Activated CD4-positive, alpha-beta memory T cell treated with anti-CD3 and anti-CD28 coated beads, Interleukin-2, amount 10 ng/mL, durations not matched to agents 7 days and 5 days (primary cell): Measurements from ENCODE around the gene UBE2D2. TPM values are rescaled to one million over a fixed set of nuclear protein-coding genes. Genes with fewer than 3 reads are reported as not detected.
"Not testable (repeated sequence)": the region's sequence is repeated elsewhere in the genome, so short reads cannot be mapped to it uniquely, and the experiment has no call there.

Experiments
- CTCF ChIA-PET: fragments of 350-600 bp; sonication (Branson Sonifier 250); formaldehyde crosslinking; loops from one replicate; lab custom pipeline; 2021; ENCODE audit warnings: antibody characterized with exemption, inconsistent platforms; lab: Charles Lee
- POLR2A ChIA-PET: fragments of 350-600 bp; sonication (Branson Sonifier 250); formaldehyde crosslinking; loops from one replicate; lab custom pipeline; 2021; ENCODE audit warnings: antibody characterized with exemption; lab: Charles Lee
- DNase-seq: peaks from one replicate; pipeline ENCODE4 v3.0.0-alpha.2; 2020
- H3K27ac Mint-ChIP-seq: one replicate; pipeline ENCODE4 v1.8.0; 2021; ENCODE audit warnings: mild to moderate bottlenecking, mixed read lengths
- H3K27me3 Mint-ChIP-seq: one replicate; pipeline ENCODE4 v1.8.0; 2021; ENCODE audit warnings: mixed read lengths
- H3K36me3 Mint-ChIP-seq: one replicate; pipeline ENCODE4 v1.8.0; 2021; ENCODE audit warnings: low read depth, mixed read lengths
- H3K4me1 Mint-ChIP-seq: one replicate; pipeline ENCODE4 v1.8.0; 2021; ENCODE audit warnings: mixed read lengths
- H3K4me3 Mint-ChIP-seq: one replicate; pipeline ENCODE4 v1.8.0; 2021; ENCODE audit warnings: mild to moderate bottlenecking, mixed read lengths
- H3K9me3 Mint-ChIP-seq: one replicate; pipeline ENCODE4 v1.8.0; 2021; ENCODE audit warnings: mixed read lengths
- total RNA-seq, 2 experiments: library from RNA; stranded (reverse); gene quantifications; one replicate each; pipeline ENCODE4 v1.2.3, GENCODE V29; 2021

UBE2D2 gene
- total RNA-seq, 2 experiments from 2014 or later, result 241 to 244 TPM

- H3K27me3 Mint-ChIP-seq, result not testable (repeated sequence)
These were observed 35.4 kb upstream of the UBE2D2 start for GRCh38 chr5:139525586-139526308.

GRCh38 chr5:139526309-139527089 is 34.6 kb upstream of the UBE2D2 start:
- H3K4me1 Mint-ChIP-seq, H3K9me3 Mint-ChIP-seq, H3K27ac Mint-ChIP-seq, CTCF ChIA-PET, H3K27me3 Mint-ChIP-seq, H3K36me3 Mint-ChIP-seq, H3K4me3 Mint-ChIP-seq, DNase-seq: not testable (repeated sequence)
- POLR2A ChIA-PET, result interaction anchor here (1.0 kb wide), 1 partner anchor 13 kb away, joined by 3 read pairs; no protein-coding TSS in a partner anchor

More at GRCh38 chr5:139525586-139526308, 35.4 kb upstream of the UBE2D2 start:
- CTCF ChIA-PET, result interaction anchor here (0.7 kb wide), 1 partner anchor 103 kb away, joined by 5 read pairs; no protein-coding TSS in a partner anchor
- not testable (repeated sequence) for H3K4me1 Mint-ChIP-seq, H3K27ac Mint-ChIP-seq, DNase-seq, H3K9me3 Mint-ChIP-seq, H3K4me3 Mint-ChIP-seq, H3K36me3 Mint-ChIP-seq
- POLR2A ChIA-PET, result interaction anchor here (1.0 to 1.6 kb wide), 2 partner anchors 13 to 250 kb away, joined by 3 read pairs; no protein-coding TSS in a partner anchor

GRCh38 chr5:139527090-139527470 is 34.1 kb upstream of the UBE2D2 start:
- H3K36me3 Mint-ChIP-seq, H3K27ac Mint-ChIP-seq, POLR2A ChIA-PET, H3K9me3 Mint-ChIP-seq, H3K27me3 Mint-ChIP-seq, DNase-seq, CTCF ChIA-PET, H3K4me3 Mint-ChIP-seq, H3K4me1 Mint-ChIP-seq: not testable (repeated sequence)

GRCh38 chr5:139527896-139528467 is 33.2 kb upstream of the UBE2D2 start:
- POLR2A ChIA-PET, H3K27ac Mint-ChIP-seq, CTCF ChIA-PET, DNase-seq, H3K27me3 Mint-ChIP-seq, H3K4me3 Mint-ChIP-seq, H3K9me3 Mint-ChIP-seq, H3K36me3 Mint-ChIP-seq, H3K4me1 Mint-ChIP-seq: not testable (repeated sequence)

GRCh38 chr5:139528695-139529094 is 32.4 kb upstream of the UBE2D2 start:
- H3K4me1 Mint-ChIP-seq, H3K4me3 Mint-ChIP-seq, H3K36me3 Mint-ChIP-seq, DNase-seq, H3K27ac Mint-ChIP-seq, H3K9me3 Mint-ChIP-seq, H3K27me3 Mint-ChIP-seq, POLR2A ChIA-PET: not testable (repeated sequence)
- CTCF ChIA-PET, result interaction anchor here (1.0 kb wide), 1 partner anchor 247 kb away, joined by 3 read pairs; no protein-coding TSS in a partner anchor

GRCh38 chr5:139530079-139530478 is 31.1 kb upstream of the UBE2D2 start:
- POLR2A ChIA-PET, H3K27ac Mint-ChIP-seq, H3K9me3 Mint-ChIP-seq, H3K36me3 Mint-ChIP-seq, H3K27me3 Mint-ChIP-seq, DNase-seq, H3K4me1 Mint-ChIP-seq, H3K4me3 Mint-ChIP-seq: not testable (repeated sequence)
- CTCF ChIA-PET, result interaction anchor here (1.6 kb wide), 1 partner anchor 17 kb away, joined by 3 read pairs; no protein-coding TSS in a partner anchor

GRCh38 chr5:139531772-139532169 is 29.4 kb upstream of the UBE2D2 start:
- H3K4me1 Mint-ChIP-seq, result no peaks in the 10 kb centered on the region
- no peak overlapping the region for H3K27ac Mint-ChIP-seq
- CTCF ChIA-PET, result no interaction called here
- POLR2A ChIA-PET, result no interaction called here
- H3K27me3 Mint-ChIP-seq, result no peaks in the 10 kb centered on the region
- no peak for DNase-seq
- H3K36me3 Mint-ChIP-seq, result no peaks in the 10 kb centered on the region
- no peaks in the 10 kb centered on the region for H3K9me3 Mint-ChIP-seq
- H3K4me3 Mint-ChIP-seq, result no peak overlapping the region

GRCh38 chr5:139543423-139543991 is 17.6 kb upstream of the UBE2D2 start:
- H3K36me3 Mint-ChIP-seq, result no peaks in the 10 kb centered on the region
- ChIA-PET POLR2A (interaction anchor here (0.9 kb wide), 1 partner anchor 18 kb away, joined by 4 read pairs; the partner anchor contains the start of gene UBE2D2), CTCF (interaction anchor here (0.9 to 1.2 kb wide), 2 partner anchors 14 to 18 kb away, joined by 3 read pairs; partner anchors contain the start of gene UBE2D2)
- H3K4me3 Mint-ChIP-seq, result no peak overlapping the region
- no peak overlapping the region for H3K27ac Mint-ChIP-seq
- H3K4me1 Mint-ChIP-seq, result peaks cover 11% of the 10 kb centered on the region
- H3K27me3 Mint-ChIP-seq, result peaks cover 4% of the 10 kb centered on the region
- peak; percentile 52 for DNase-seq
- H3K9me3 Mint-ChIP-seq, result no peaks in the 10 kb centered on the region

- H3K4me1 Mint-ChIP-seq, result peaks cover 12% of the 10 kb centered on the region
- H3K27me3 Mint-ChIP-seq, POLR2A ChIA-PET, H3K4me3 Mint-ChIP-seq, DNase-seq, H3K36me3 Mint-ChIP-seq, H3K9me3 Mint-ChIP-seq, H3K27ac Mint-ChIP-seq, CTCF ChIA-PET: not testable (repeated sequence)
These were observed 14.5 kb upstream of the UBE2D2 start for GRCh38 chr5:139546593-139546992.

- no peaks in the 10 kb centered on the region for H3K36me3 Mint-ChIP-seq
- no peak overlapping the region for H3K4me3 Mint-ChIP-seq
- H3K9me3 Mint-ChIP-seq, result peaks cover 8% of the 10 kb centered on the region
- H3K27ac Mint-ChIP-seq, result no peak overlapping the region
- peaks cover 3% of the 10 kb centered on the region for H3K27me3 Mint-ChIP-seq
- H3K4me1 Mint-ChIP-seq, result peaks cover 5% of the 10 kb centered on the region
- ChIA-PET CTCF (no interaction called here), POLR2A (interaction anchor here (0.9 to 3.3 kb wide), 3 partner anchors 12 to 19 kb away, joined by 3 to 19 read pairs (median 3); partner anchors contain the start of gene UBE2D2)
- no peak for DNase-seq
These were observed 11.8 kb upstream of the UBE2D2 start for GRCh38 chr5:139549162-139549894.

GRCh38 chr5:139550051-139550872 is 10.9 kb upstream of the UBE2D2 start:
- not testable (repeated sequence) for H3K27me3 Mint-ChIP-seq

More at GRCh38 chr5:139550051-139550872, 10.9 kb upstream of the UBE2D2 start:
- H3K4me3 Mint-ChIP-seq, H3K9me3 Mint-ChIP-seq, H3K36me3 Mint-ChIP-seq, CTCF ChIA-PET, H3K4me1 Mint-ChIP-seq, DNase-seq, H3K27ac Mint-ChIP-seq: not testable (repeated sequence)
- POLR2A ChIA-PET, result interaction anchor here (0.9 to 3.3 kb wide), 3 partner anchors 11 to 18 kb away, joined by 3 to 19 read pairs (median 3); partner anchors contain the start of gene UBE2D2
